NCI-H2196 (cell line): ENCODE measurements around the gene PIR.

Experiments
- DNase-seq: peaks from one replicate; lab custom pipeline; 2025; ENCODE audit not compliant: unreplicated experiment; lab: John Stamatoyannopoulos, UW

The PIR gene

DNA sequence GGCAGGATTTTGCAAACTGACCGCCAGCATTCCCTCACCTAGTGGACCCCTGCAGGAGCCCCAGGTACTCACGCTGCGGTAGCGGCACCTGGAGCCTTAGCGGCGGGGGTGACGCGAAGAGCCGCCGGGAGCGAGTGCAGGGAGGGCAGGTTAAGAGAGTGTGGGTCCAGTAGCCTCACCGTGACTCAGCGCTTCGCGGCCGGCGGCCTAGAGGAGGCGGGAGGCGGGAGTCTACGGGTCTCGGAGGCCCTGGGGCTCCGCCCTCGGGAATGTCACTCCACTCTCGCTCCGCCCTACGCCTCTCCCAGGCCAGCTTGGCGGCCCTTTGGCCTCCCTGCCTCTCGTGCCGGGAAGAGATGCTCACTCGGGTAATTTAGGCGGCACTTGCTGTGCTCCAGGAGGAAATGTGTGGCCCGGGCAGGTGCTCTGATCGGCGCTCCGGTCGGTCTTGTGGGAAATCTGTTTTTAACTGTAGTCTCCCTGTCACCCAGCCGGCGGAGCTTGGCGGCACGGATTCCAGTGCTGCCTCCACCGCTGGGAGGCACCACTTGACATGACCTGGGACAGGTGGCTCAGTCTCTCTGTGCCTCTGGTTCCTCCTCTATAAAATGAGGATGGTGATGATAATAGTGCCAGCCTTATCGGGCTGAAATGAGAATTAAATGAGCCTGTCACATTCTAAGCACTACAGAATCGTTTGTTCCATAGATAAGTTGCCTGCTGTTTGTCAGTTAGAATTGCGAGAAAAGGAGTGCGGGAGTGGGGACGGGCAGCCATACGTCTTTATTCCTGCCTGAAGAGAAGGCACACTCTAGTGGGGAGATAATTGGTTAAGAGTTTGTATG, at the start of gene PIR:
PIR (minus strand) TSS at position 216 of the 845 bp plus-strand sequence. CDS start 2,076 bp downstream, outside the sequence.
- peak; percentile 82 for DNase-seq

DNA sequence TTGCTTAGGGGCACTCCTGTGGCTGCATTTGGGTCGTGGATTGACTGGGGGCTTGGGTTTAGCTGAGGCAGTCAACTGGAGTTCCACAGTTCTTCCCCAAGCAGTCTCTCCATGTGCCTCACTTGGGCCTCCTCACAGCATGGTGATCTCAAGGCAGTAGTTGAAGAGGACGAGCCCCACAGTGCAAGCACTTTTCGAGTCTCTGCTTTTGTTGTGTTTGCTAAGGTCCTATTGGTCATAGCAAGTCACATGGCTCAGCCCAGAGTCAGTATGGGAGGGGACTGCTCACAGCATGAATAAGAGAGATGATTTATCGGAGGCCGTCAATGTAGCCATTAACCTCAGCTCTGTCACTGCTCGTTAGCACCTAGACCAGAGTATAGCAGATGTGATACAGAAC, 37.2 kb upstream of the PIR start:
- DNase-seq = no peak

DNA sequence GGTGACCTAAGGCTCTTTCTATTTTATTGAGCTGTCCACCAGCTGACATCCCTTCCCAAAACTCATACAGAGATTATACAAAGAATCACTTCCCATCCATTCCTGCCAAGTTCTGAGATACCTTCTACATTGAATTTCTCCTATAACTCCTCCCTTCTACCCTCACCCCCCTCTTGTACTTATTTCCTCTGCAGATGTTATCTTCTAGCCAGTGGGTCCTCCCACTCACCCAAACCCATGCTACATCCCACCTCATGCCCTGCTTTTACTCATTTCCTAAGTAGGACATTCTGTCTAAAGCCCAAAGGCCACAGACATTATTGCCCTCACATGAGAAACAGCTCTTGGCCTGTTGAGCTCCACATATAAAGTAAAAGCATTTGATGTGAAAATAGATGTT, 36.0 kb upstream of the PIR start:
- no peak for DNase-seq

- peak; percentile 7 for DNase-seq
Observed at GRCh38 chrX:15525664-15526416, 32.7 kb upstream of the PIR start.

GRCh38 chrX:15524417-15524816, 31.3 kb upstream of the PIR start:
- DNase-seq = peak; percentile 2

GRCh38 chrX:15523088-15523487, 30.0 kb upstream of the PIR start:
- DNase-seq = no peak

GRCh38 chrX:15522464-15522863, 29.3 kb upstream of the PIR start:
- DNase-seq = no peak

DNA sequence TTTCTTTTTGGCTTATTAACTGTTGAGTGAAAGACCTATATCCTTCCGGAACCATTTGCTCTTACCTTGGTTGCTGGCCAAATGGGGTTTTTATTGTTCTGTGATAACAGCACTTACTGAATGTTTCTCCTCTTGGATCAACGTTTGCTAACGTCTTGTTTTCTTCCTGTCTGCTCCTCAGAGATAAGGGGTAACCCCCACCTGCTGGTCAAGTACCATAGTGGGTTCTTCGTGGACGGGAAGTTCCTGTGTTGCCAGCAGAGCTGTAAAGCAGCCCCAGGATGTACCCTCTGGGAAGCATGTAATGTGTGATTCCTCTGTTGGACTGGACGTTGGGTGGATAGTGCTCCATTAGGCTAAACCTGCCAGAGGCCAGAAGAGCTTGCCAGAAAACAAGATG, 22.8 kb upstream of the PIR start:
- DNase-seq = no peak

- no peak for DNase-seq
Observed at GRCh38 chrX:15514279-15514678, 21.1 kb upstream of the PIR start.

- no peak for DNase-seq
Observed at GRCh38 chrX:15512401-15512965, 19.4 kb upstream of the PIR start.

DNA sequence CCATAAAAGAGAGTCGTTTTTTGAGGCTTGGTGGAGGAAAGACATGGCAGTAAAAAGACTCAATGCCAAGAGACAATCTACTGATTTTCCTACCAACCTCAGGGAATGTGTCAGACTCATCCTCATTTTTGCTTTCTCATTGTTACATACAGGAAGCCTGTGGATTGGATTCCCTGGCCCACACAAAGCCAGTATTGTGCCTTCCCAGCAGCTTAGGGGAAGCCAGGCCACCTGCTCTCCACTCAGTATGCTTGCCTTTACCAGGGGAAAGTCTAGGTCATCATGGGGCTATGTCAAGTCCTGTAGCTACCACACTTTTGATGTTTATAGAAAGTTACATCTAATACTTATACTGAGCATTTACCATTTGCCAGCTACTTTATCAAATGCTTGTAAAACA, 18.4 kb upstream of the PIR start:
- DNase-seq = no peak

DNA sequence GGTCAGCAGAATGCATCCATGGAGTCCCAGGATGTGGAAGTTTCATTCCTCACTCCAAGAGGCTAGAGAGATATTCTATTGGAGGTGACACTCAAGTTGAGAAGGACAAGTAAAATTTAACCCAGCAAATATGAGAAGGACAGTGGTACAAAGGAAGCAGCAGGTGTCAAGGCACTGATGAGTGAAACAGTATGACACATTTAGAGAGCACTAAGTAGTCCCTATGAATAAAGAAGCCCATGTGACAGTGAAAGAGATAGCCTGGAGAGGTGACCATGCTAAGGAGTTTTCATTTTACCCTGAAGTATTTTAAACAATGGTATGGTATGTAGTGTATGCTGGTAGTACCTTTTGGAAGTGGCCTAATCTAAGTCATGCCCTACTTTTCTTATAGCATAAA, 16.7 kb upstream of the PIR start:
- DNase-seq = no peak

DNA sequence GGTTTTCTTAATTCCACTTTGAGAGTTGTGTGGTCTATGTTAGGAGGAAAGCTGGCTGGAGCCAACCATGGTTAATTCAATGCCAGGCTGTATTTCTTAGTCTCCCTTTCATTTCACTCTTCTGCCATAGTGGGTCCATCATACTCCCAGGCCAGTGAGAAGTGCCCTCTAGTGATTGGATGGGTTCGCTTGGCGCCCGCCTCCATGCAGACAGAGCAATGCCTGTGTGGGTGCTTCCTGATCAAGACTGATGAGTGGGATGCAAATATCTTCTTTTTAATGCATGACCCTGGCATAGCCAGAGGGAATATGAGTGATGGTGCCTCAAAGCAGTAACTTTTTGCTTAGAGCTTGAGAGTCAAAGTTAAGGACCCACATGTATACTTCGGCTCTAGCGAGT, 13.9 kb upstream of the PIR start:
- DNase-seq = no peak

DNA sequence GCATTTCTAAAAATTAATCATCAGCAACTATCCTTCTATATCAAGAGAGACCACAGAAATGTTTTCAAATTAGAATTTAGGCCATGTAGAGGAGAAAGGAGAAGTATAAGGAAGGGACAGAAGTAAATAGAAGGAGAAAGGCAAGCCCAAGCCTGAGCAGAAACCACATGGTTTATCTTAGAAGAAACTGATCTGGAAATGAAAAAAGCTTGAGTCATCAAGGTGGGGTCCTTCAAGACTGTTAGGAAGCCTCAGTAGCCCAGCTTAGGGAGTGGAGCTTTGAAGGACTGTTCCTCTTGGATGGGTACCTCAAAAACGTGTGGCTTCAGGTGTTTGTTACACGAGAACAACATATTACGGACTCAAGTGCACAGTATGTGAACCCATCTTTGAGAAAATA, 12.0 kb upstream of the PIR start:
- DNase-seq = no peak

DNA sequence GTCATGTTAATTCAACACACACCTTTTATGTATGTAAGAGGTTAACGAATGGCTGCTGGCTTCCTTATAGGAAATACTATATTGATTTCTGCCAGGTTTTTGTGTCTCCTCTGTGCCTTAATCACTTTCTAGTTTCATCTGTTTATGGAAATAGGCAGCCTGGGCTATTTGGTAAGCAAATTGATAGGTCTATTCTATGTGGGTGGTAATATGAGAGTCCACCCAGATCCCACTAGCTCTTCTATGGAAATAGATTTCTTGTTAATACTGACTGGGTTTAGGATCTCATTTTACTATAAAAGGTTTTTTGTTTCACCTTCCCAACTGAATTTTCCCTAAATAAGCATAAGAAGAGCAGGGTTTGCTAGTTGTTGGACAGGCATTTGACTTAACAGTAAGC, 11.5 kb upstream of the PIR start:
- DNase-seq = no peak

- no peak for DNase-seq
Observed at GRCh38 chrX:15501506-15501905, 8.4 kb upstream of the PIR start.

DNA sequence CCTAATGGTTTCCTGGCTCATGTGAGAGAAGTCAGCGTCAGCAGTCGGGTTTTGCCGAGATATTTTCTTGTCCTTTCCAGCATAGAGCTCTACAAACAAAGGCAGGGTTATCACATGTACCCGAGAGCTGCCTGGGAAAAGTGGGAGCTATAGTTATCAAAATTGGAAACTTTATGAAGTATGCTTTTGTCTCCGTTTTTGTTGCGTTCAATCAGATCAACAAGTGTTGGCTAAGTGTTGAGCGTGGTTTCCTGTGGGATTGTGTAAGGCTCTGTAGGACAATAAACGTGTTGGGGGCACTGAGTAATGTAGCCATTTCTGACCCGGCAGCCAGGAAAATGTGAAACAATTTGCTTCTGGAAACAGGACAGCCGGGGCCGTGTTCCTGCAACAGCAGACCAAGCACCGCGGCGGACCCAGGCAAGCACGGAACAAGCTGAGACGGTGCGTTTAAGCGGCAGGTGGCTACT, 7.4 kb upstream of the PIR start, which contains the start of gene BMX:
BMX (plus strand) TSS at position 311 of the 470 bp plus-strand sequence. CDS start 7,547 bp downstream, outside the sequence.
- no peak for DNase-seq

DNA sequence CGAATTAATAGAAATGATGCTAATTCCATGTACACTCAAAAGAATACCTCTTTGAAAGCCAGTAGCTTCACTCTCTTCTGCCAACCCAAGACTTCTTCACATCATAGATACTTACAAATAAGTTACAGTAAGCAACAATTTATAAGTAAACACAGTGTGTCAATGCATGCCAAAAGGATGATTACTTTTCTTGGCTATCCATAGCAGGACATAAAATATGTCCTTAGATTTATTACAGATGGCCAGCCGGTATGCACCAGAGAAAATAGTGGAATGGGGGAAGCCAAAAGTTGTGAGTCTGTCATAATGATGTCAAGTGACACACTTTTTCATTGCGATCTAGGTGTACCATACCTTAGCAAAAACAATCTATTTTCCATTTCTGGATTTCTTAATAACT, 6.8 kb upstream of the PIR start:
- no peak for DNase-seq

DNA sequence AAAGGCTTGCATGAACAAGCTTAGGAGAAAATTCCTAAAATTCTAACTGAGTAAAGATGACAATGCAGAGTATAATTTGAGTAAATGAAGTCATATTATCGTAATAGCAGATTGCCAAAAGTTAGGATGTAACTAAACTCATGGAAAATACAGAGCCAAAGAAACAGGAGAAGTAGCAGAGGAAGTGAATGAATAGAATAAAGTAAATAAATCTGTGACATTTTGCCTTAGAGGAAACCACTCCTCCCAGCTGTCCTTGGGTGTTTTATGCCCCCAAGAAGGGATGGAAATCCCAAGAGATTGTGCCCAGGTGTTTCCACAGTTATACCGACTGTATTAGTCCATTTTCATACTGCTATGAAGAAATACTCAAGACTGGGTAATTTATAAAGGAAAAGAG, 5.6 kb upstream of the PIR start:
- no peak for DNase-seq

DNA sequence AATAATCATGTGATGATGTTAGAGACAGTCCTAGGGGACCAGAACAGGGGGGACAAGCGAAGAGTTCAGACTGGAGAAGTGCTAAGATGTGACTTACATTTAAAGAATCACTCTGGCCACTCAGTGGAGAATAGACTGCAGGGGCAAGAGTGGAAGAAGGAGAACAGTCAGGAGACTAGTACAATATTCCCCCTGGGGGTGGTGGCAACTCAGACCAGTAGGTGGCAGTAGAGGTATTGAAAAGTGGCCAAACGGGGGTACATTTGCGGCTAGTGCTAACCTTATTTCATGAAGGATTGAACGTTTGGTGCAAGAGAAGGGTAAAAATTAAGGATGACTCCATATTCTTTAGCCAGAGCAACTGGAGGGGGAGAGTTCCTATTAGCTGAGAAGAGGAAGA, 4.7 kb upstream of the PIR start:
- DNase-seq = peak; percentile 41

DNA sequence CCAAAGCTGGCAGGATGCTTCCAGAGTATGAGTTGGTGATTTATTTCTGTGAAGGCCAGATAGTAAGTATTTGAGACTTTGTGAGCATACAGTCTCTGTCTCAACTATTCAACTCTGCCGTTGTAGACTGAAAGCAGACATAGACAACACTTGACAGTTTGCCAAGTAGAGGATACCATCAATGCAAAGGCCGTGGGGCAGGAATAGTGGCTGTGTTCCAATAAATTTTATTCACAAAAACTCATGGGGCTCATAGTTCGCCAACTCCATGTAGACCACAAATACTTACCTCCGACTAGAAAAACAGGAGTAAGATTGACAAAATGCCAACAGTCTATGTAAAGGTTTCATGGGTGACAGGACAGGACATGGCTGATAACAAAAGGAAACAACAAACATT, 3.7 kb upstream of the PIR start:
- DNase-seq = no peak

DNA sequence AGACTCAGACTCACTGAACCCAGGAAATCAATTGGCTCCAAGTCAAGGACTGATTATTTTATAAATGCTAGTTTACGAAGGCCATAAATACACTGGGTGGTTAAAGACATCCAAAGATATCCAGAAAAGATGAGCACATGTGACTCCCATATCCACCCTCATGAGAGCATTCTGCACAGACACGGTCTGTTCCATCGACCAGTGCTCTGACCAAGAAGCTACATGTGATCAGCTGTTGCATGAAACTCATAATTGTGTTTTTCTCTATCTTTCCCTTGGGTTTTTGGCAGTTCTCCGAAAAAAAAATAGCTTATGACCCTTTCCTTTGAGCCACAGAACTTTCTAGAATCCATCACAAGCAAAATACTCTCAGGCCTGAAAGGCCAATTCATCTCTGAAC, 2.7 kb upstream of the PIR start:
- DNase-seq = no peak
